Cardiac muscle cell (in vitro differentiated cells and primary cell): ENCODE data around the gene KLHL1. TPM values are rescaled to one million over a fixed set of nuclear protein-coding genes. Genes with fewer than 3 reads are reported as not detected.

Experiments used
- DNase-seq, 2 donors: peaks; one replicate each; pipeline versions ENCODE4 v3.0.0 to v3.0.0-alpha.2; 2010 to 2017; ENCODE audit warnings: low read depth in 1 of 2, low spot score in 1 of 2
- H3K27ac ChIP-seq: fragments of 200-600 bp; sonication (generic); 2 replicates; pipeline ENCODE4 v1.5.1; 2016
- H3K27me3 ChIP-seq: fragments of 200-600 bp; sonication (generic); 2 replicates; pipeline ENCODE4 v1.6.0; 2016; ENCODE audit warnings: control low read depth
- H3K36me3 ChIP-seq: fragments of 200-600 bp; sonication (generic); 2 replicates; pipeline ENCODE4 v1.5.1; 2016; ENCODE audit warnings: control low read depth
- H3K4me1 ChIP-seq: fragments of 200-600 bp; sonication (generic); 2 replicates; pipeline ENCODE4 v1.8.1; 2017; ENCODE audit warnings: low read depth, mild to moderate bottlenecking, mixed run types
- H3K4me3 ChIP-seq: fragments of 200-600 bp; sonication (generic); 2 replicates; pipeline ENCODE4 v1.5.1; 2016; ENCODE audit warnings: mild to moderate bottlenecking
- H3K9me3 ChIP-seq: fragments of 200-600 bp; sonication (generic); 2 replicates; pipeline ENCODE4 v1.5.1; 2017; ENCODE audit warnings: low read depth, mild to moderate bottlenecking, control low read depth
- polyA plus RNA-seq: library from polyadenylated mRNA; unstranded; fragments of >200 nt; fragmentation: Nextera tagmentation; extraction: Ambion mirVana; gene quantifications from 2 replicates; pipeline ENCODE4 v1.2.1, GENCODE V29; 2016
- total RNA-seq: library from RNA; depleted of rRNA; stranded (reverse); fragments of >200 nt; gene quantifications from 2 replicates; pipeline ENCODE4 v1.2.3, GENCODE V29; 2016
- TF ChIP-seq, protein P1 (sequence below): IDR thresholded peaks from 2 replicates; pipeline ENCODE4 v1.5.1; 2012; ENCODE audit warnings: low read depth, mild to moderate bottlenecking, low read length

Gene KLHL1
- total and polyA plus RNA-seq, 2 experiments from 2014 or later = not detected

DNA sequence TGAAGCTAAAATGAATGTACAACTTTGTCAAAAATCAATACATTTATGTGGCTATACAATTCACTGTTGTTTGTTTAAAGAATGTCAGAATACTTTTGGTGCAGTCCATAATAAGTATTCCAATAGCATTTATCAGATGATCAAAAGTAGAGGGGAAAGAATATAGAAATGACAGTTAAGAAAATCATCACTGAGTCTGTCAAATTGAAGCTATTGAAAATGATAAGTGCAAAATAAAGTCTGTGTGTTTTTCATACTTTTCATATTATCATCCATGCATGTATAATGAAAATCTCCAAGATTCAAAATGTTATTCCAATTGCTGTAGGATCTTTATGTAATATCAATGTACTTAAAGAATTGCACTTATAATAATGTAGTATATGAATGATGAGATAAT lies 93.9 kb downstream of the KLHL1 start:
- TF ChIP-seq, protein P1, sequence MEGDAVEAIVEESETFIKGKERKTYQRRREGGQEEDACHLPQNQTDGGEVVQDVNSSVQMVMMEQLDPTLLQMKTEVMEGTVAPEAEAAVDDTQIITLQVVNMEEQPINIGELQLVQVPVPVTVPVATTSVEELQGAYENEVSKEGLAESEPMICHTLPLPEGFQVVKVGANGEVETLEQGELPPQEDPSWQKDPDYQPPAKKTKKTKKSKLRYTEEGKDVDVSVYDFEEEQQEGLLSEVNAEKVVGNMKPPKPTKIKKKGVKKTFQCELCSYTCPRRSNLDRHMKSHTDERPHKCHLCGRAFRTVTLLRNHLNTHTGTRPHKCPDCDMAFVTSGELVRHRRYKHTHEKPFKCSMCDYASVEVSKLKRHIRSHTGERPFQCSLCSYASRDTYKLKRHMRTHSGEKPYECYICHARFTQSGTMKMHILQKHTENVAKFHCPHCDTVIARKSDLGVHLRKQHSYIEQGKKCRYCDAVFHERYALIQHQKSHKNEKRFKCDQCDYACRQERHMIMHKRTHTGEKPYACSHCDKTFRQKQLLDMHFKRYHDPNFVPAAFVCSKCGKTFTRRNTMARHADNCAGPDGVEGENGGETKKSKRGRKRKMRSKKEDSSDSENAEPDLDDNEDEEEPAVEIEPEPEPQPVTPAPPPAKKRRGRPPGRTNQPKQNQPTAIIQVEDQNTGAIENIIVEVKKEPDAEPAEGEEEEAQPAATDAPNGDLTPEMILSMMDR = no peak
- H3K36me3 ChIP-seq = no peaks in the 10 kb centered on the region
- no peak overlapping the region for H3K27ac ChIP-seq
- H3K9me3 ChIP-seq = no peaks in the 10 kb centered on the region
- H3K4me3 ChIP-seq = no peak overlapping the region
- no peak for DNase-seq
- H3K4me1 ChIP-seq = no peaks in the 10 kb centered on the region
- no peaks in the 10 kb centered on the region for H3K27me3 ChIP-seq

DNA sequence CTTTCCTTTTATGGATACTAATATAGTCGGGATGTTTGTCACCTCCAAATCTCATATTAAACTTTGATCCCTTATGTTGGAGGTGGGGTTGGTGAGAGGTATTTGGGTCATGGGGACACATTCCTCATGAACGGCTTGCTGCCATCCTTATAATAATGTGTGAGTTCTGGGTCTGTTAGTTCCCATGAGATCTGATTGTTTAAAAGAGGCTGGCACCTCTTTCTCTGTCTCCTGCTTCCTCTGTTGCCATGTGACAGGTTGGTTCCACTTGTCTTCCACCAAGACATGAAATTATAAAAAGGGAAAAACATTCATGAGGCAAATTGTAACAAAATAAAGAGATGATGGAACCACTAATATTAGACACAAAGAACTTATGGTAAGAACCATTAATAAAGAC lies 108.4 kb downstream of the KLHL1 start:
- no peaks in the 10 kb centered on the region for H3K36me3 ChIP-seq
- H3K4me1 ChIP-seq = no peaks in the 10 kb centered on the region
- no peak overlapping the region for H3K4me3 ChIP-seq

DNA sequence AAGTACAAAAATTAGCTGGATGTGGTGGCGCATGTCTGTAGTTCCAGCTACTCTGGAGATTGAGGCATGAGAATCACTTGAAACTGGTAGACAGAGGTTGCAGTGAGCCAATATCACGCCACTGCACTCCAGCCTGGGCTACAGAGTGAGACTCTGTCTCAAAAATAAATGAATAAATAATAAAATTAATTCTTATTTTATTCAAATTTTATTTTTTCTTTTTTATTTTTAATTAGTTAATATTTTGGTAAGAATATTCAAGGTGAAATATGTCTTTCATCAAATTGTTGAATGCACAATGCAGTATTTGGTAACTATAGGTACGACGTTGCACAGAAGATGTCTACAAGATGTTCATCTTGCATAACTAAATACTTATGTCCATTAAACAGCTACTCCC lies 111.2 kb downstream of the KLHL1 start:
- no peaks in the 10 kb centered on the region for H3K27me3 ChIP-seq
- DNase-seq = no peak
- no peaks in the 10 kb centered on the region for H3K4me1 ChIP-seq
- no peak overlapping the region for H3K4me3 ChIP-seq
- H3K36me3 ChIP-seq = no peaks in the 10 kb centered on the region
- H3K9me3 ChIP-seq = no peaks in the 10 kb centered on the region
- TF ChIP-seq, protein P1 = no peak
- no peak overlapping the region for H3K27ac ChIP-seq

More for the DNA sequence above, 108.4 kb downstream of the KLHL1 start:
- Histone ChIP-seq H3K9me3 (no peaks in the 10 kb centered on the region), H3K27me3 (no peaks in the 10 kb centered on the region), H3K27ac (no peak overlapping the region)
- TF ChIP-seq, protein P1 = no peak
- no peak for DNase-seq

DNA sequence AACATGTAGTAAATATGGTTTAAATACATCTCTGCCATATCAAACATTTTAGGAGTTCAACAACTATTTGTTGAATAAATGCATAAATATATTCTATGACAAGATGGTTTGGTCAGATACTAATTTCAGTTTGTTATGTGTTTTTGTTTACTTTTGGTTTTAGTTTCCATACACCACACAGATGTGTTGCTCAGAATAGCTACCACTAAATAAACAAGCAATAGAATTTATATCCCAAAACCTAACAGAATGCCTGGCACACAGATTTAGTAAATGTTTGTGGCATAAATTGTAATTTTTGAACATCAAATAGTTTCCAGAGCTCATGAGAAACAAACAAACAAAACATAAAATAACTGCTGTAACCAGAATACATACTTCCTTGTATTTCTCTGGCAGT lies 127.5 kb downstream of the KLHL1 start:
- TF ChIP-seq, protein P1 = no peak
- no peaks in the 10 kb centered on the region for H3K9me3 ChIP-seq

DNA sequence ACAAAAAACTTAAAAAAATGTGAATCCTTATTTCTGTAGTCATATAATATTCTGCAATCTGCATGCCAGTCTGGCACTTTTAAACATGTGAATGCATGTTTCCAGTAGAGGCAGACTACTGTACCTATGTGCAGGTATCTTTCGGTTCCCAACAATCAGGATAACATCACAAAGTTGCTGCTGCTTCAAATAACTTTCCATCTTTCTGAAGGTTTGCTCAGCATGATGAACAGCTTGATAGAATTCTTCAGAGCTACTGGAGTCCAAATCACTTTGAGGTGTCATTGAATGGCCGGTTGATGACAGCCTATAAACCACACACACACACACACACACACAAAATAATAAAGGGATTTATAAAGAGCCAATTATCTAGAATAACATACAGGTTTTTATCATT lies 132.8 kb downstream of the KLHL1 start:
- TF ChIP-seq, protein P1 = no peak
- no peak overlapping the region for H3K4me3 ChIP-seq
- no peaks in the 10 kb centered on the region for H3K27me3 ChIP-seq
- H3K27ac ChIP-seq = no peak overlapping the region
- no peaks in the 10 kb centered on the region for H3K4me1 ChIP-seq
- H3K36me3 ChIP-seq = no peaks in the 10 kb centered on the region
- no peaks in the 10 kb centered on the region for H3K9me3 ChIP-seq
- no peak for DNase-seq

More for the DNA sequence above, 127.5 kb downstream of the KLHL1 start:
- DNase-seq = no peak
- no peaks in the 10 kb centered on the region for H3K4me1 ChIP-seq
- no peak overlapping the region for H3K4me3 ChIP-seq
- H3K36me3 ChIP-seq = no peaks in the 10 kb centered on the region
- no peaks in the 10 kb centered on the region for H3K27me3 ChIP-seq
- no peak overlapping the region for H3K27ac ChIP-seq

DNA sequence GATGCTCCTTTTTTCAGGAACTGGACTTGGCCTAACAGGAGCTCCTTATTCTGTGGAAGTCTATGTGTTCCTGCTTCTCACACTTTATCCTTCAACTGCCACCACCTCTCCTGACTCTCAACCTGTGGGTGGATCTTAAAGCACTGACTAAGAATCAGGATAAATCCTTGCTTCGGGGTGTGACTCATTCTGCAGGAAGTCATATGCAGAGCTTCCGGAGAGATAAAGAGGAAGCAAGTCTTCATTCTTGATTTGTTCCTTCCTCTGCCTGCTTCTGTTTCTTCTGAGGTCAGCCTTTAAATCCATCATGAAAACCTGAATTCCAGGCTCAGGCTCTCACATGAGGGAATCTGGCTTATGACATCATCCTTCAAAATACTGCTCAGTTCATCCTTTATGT lies 137.7 kb downstream of the KLHL1 start:
- DNase-seq = peak in 1 of 2 donors; percentile 6
- TF ChIP-seq, protein P1 = no peak
- H3K4me3 ChIP-seq = no peak overlapping the region

More for the DNA sequence above, 137.7 kb downstream of the KLHL1 start:
- no peaks in the 10 kb centered on the region for H3K27me3 ChIP-seq
- no peaks in the 10 kb centered on the region for H3K36me3 ChIP-seq
- no peaks in the 10 kb centered on the region for H3K9me3 ChIP-seq
- no peak overlapping the region for H3K27ac ChIP-seq
- no peaks in the 10 kb centered on the region for H3K4me1 ChIP-seq
